ENCODE data around the gene PHLPP2.

PHLPP2 gene

GRCh38 chr16:71669926-71670536 lies 54.5 kb downstream of the PHLPP2 start:
- DNase-seq (ENCODE audit: low spot score): no peak

DNA sequence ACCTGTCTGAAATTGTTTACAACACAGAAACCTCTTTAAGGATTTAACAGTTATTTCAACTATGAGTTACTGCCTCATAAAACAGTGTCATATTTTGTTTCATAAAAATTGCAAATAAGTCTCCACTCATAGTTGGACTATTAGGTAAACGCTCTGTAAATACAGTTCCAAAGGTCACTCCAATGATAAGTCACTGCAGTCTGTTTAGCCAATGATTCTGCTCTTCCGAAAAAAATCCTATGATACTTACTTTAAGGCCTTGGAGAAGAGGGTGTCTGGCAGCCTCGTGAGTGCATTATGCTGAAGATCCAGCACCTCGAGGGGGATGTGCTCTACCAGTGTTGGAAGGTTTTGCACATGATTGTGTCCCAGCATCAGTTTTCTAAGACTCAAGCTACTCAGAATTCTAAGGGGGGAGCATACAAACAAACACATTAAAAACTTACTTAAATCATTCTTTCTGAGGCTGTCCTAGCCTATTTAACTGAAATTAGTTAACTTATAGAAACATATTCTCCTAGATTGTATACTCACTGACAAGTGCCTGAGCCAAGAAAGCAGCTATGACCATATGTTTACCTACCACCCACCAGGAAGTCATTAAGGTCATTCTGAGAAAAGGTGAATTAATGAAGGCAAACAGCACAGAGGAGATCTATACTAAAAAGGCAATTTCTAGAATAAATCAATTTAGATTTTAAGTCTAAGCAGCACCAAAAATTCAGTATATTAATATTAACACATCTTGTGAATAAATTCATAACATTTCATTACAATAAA lies 57.4 kb downstream of the PHLPP2 start:
- no peak for DNase-seq (ENCODE audit: low spot score)

DNA sequence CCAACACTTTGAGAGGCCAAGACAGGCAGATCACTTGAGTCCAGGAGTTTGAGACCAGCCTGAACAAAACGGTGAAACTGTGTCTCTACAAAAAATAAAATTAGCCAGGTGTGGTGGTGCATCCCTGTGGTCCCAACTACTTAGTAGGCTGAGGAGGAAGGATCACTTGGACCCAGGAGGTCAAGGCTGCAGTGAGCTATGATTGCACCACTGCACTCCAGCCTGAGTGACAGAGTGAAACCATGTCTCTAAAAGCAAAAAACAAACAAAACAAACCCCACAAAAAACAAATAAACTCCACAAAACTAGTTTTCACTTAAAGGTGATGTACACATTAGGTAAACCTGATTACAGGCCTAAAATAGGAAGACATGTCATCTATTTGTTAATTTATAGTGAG lies 58.2 kb downstream of the PHLPP2 start:
- DNase-seq (ENCODE audit: low spot score): no peak

DNA sequence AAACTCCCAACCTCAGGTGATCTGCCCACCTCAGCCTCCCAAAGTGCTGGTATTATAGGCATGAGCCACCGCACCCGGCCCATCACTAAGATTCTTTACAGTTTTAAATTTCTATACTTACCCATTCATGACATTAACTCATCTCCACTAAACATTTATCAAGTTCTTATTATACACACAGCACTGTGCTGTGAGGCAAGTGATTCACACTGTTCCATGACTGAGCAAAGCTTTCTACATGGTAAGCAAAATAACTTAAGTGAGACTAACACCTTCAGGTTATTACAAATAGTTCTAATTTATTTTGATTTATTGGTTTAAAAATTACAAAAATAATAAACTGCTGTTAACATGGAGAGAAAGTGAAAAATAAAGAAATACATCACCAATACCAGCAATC lies 65.0 kb downstream of the PHLPP2 start:
- DNase-seq (ENCODE audit: low spot score): no peak

- DNase-seq (ENCODE audit: low spot score): no peak
These were observed 65.7 kb downstream of the PHLPP2 start for GRCh38 chr16:71658771-71659170.

GRCh38 chr16:71649704-71650103 lies 74.8 kb downstream of the PHLPP2 start:
- DNase-seq (ENCODE audit: low spot score): no peak

DNA sequence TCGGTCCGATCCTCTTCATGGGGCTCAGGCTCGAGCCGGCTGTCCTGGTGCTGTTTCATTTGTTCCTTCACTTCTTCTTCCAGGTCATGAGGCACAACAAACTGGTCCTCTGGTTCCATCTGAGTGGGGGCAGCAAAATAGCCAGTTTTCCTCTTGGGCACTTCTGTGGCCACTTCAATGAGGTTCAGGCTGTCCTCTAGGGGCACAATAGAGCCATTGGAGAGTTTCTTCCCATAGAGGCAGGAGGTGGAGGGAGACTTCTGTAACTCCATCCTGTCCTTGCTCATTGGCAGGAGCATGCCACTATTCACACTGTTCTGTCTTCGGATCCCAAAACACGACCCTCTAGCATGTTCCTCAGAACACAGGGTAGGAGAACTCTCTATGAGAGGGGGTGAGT lies 75.6 kb downstream of the PHLPP2 start:
- DNase-seq (ENCODE audit: low spot score): no peak

- no peak for DNase-seq (ENCODE audit: low spot score)
These were observed 76.3 kb downstream of the PHLPP2 start for GRCh38 chr16:71648162-71648561.

DNA sequence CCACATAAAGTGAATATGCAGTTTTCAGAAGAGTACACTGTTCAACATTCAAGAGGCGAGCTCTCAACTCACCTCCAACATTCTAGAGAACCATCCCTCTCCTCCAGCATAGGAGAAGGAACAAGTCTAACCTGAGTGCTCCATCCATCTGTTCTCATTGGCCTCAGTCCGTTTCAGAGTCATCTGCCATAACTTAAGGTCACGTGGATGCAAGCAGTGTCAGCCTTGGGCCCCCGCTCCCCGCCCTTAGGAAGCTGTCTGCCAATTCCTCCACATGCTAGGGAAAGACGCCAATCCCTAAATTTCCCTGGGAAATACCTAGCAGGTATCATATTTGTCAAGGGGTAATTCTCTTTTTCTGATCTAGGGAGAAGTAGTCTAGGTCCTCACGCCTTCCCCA lies 77.1 kb downstream of the PHLPP2 start:
- no peak for DNase-seq (ENCODE audit: low spot score)

- DNase-seq (ENCODE audit: low spot score): peak; percentile 31
These were observed 79.1 kb downstream of the PHLPP2 start for GRCh38 chr16:71645450-71645849.

DNA sequence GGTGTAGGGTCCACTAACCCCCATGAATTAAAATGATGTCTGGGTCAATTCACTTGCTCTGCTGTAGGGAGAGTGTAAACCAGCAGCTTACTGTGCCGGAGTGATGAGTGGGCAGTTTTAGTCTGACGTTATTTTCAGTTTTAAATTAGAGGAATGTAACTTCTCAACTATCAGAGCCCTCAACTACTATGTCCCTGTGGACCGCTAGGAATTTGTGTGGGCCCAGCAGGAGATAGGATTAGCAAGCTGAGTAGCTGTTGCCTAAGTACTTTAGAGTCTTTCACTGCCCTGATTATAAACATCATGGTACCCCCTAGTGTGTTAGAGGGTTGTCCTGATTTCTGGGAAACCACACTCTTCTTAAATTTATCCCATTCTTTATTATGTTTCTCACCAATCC lies 87.1 kb downstream of the PHLPP2 start:
- DNase-seq (ENCODE audit: low spot score): peak; percentile 40

GRCh38 chr16:71635632-71636031 lies 88.9 kb downstream of the PHLPP2 start:
- DNase-seq (ENCODE audit: low spot score): no peak

DNA sequence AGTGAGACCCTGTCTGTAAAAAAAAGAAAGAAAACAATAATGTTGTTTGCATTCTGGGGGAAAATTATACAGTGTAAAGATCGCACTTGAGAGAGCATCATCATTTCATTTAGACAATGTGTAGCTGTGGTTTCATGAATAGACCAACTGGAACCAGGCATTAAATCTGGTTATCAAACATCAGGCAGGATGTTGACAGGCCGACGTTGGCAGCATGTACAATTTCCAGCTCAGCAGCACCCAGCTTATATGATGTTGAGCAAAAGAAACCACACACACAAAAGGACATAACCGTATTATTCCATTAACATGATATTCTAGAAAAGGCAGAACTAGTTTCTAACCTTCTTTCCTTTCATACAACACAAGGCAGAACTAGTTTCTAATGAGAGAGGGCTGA lies 92.7 kb downstream of the PHLPP2 start:
- DNase-seq (ENCODE audit: low spot score): no peak

GRCh38 chr16:71630808-71631207 lies 93.7 kb downstream of the PHLPP2 start:
- DNase-seq (ENCODE audit: low spot score): no peak

DNA sequence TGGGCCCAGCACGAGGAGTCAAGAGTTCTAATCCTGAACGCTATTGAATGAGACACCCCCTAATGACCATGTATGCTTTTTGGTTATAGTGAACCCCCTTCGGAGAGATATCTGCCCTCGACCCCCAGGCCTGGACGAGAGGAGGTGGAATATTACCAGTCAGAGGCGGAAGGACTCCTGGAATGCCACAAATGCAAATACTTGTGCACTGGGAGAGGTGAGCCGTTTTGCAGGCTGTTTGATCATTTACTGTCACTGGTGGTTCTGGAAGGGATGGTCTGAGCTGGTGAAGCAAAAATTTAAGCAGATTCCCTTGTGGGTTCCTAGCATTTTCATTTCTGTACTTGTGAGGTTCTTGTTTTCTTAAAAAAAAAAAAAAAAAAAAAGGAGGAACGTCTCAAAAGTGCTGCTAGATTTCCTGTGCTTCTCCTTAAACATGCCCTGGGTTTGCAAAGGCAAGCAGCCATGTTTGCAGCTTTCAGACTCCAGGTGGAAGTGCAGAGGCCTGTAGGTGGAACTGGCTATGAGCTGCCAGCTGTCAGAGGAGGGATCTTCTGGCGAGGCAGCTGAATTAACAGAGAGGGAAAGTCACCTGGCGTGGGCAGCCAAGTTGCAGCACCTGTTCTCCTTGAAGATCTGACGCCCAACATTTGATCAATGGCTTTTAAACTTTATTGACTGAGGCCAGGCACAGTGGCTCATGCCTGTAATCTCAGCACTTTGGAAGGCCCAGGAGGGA lies 95.1 kb downstream of the PHLPP2 start:
- no peak for DNase-seq (ENCODE audit: low spot score)

- no peak for DNase-seq (ENCODE audit: low spot score)
These were observed 95.7 kb downstream of the PHLPP2 start for GRCh38 chr16:71628810-71629209.

GRCh38 chr16:71627731-71628181 lies 96.7 kb downstream of the PHLPP2 start:
- no peak for DNase-seq (ENCODE audit: low spot score)

DNA sequence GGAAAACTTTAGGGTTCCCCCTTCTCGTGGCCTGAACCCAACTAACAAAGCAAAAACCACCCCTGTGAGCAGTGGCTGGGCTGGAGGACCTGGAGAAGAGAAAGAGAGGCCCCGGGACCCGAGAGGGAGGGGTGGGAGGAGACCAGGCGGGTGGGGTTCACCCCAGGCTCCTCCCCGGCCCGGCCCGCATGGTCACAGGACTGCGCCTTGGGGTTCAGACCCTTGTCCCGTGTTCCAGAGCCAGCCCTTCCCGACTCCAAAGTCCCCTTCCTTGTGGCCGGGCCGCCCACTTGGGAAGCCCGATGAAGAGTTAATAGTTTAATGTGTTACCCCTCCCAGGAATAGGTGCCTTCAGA lies 97.7 kb downstream of the PHLPP2 start:
- no peak for DNase-seq (ENCODE audit: low spot score)

DNA sequence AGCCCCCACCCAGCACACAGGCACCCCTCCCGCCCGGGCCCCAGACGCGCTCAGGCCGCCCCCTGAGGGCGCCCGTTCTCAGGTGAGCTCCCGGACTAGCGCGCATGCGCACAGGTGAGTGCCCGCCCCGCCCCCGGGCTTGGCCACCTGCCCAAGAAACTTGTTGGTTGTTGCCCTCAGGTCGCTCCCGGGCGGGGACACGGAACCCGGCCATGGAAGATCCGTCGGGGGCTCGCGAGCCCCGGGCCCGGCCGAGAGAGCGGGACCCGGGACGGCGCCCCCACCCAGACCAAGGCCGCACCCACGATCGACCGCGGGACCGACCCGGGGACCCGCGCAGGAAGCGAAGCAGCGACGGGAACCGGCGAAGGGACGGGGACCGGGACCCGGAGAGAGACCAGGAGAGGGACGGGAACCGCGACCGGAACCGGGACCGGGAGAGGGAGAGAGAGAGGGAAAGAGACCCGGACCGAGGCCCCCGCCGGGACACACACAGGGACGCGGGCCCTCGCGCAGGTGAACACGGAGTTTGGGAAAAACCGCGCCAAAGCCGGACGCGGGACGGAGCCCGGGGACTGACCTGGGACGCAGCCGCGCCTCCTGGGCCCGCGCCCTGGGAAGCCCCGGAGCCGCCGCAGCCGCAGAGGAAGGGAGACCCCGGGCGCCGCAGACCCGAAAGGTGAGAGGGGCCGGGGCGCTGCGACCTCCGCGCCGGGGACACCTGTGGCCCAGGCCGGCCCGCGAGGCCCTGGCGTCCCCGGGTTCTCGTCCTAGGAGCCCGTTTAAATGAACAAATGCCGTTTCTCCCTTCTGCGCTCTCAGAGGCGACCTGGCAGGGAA lies 98.3 kb downstream of the PHLPP2 start, which contains the start of gene MARVELD3:
Gene MARVELD3, plus strand, starts transcription at position 167 of the 840 bp plus-strand sequence. Its CDS starts 46 bp downstream, at position 213.
- DNase-seq (ENCODE audit: low spot score): peak; percentile 29

- no peak for DNase-seq (ENCODE audit: low spot score)
These were observed 99.2 kb downstream of the PHLPP2 start for GRCh38 chr16:71625113-71625850.

GRCh38 chr16:71623597-71623996 lies 100.9 kb downstream of the PHLPP2 start:
- no peak for DNase-seq (ENCODE audit: low spot score)

All from AG08396 (cell line).